Adrenal gland (tissue), 12 donors: ENCODE data around the gene CHMP1A. TPM values are rescaled to one million over a fixed set of nuclear protein-coding genes. Genes with fewer than 3 reads are reported as not detected.

Experiments used
- DNase-seq, 7 donors: peaks; one replicate each; pipeline ENCODE4 v3.0.0-alpha.2; 2019 to 2020
- H3K27ac ChIP-seq, 5 donors: fragments of 200-600 bp; sonication (generic) in 4 of 5; 1 replicate in 3 of 5; 2 replicates in 2 of 5; pipeline versions ENCODE4 v1.5.1 to v1.8.0; 2016 to 2020; ENCODE audit warnings: mild to moderate bottlenecking in 1 of 5
- H3K27me3 ChIP-seq: fragments of 200-600 bp; 2 replicates; pipeline ENCODE4 v1.8.0; 2021
- H3K36me3 ChIP-seq, 2 donors: fragments of 200-600 bp; replicated peaks in 1 of 2; 1 replicate in 1 of 2; 2 replicates in 1 of 2; pipeline versions ENCODE4 v1.5.1 to v1.8.0; 2018 to 2022
- H3K4me1 ChIP-seq, 2 donors: fragments of 200-600 bp; replicated peaks in 1 of 2; 1 replicate in 1 of 2; 2 replicates in 1 of 2; pipeline versions ENCODE4 v1.5.1 to v1.8.0; 2018 to 2021
- H3K4me3 ChIP-seq, 4 donors: fragments of 200-600 bp; sonication (generic) in 3 of 4; one replicate each; pipeline ENCODE4 v1.5.1; 2016 to 2018
- H3K9me3 ChIP-seq, 3 donors: fragments of 200-600 bp; sonication (generic) in 1 of 3; replicated peaks in 1 of 3; 1 replicate in 2 of 3; 2 replicates in 1 of 3; pipeline versions ENCODE4 v1.5.1 to v1.8.0; 2016 to 2021
- POLR2A ChIP-seq, 2 donors: fragments of 450-650 bp; IDR thresholded peaks; one replicate each; pipeline ENCODE4 v1.6.1; 2017; ENCODE audit warnings: antibody characterized with exemption in 2 of 2, mild to moderate bottlenecking in 2 of 2, moderate library complexity in 1 of 2
- WGBS, 4 donors: extraction: QIAGEN DNeasy Blood & Tissue Kit in 2 of 4; methylation state at CpG; one replicate each; pipeline versions ENCODE4 v1.1.5 to v1.1.7; 2013 to 2017; 5-methylcytosine and 5-hydroxymethylcytosine counted together
- intact Hi-C, 2 donors: fragments of 100-400 bp; cut with DNase I; formaldehyde crosslinking; loops; one replicate each; pipeline versions ENCODE4 v1.14.1 to v1.15.0; 2022 to 2023
- polyA plus RNA-seq, 3 donors: library from polyadenylated mRNA; stranded (reverse); fragments of 200-250 nt in 2 of 3; fragments of 350-450 nt in 1 of 3; fragmentation: Illumina TruSeq in 1 of 3; extraction: RNeasy Lipid Tissue Mini Kit (QIAGEN cat#74804) in 1 of 3; gene quantifications; one replicate each; pipeline ENCODE4 v1.2.3, GENCODE V29; 2013 to 2014
- total RNA-seq, 9 donors: library from RNA; depleted of rRNA in 4 of 9; stranded (reverse); fragments of >200 nt in 4 of 9; fragments of 120-200 nt in 1 of 9; fragmentation: NEBNext Ultra II Directional in 1 of 9; extraction: Animal tissue kit (Norgen Biotek cat#: 25700) in 1 of 9; gene quantifications; one replicate each; pipeline versions ENCODE4 v1.1.0 to v1.2.4, GENCODE V29; 2013 to 2023
- TF ChIP-seq, protein P1 (sequence below), 6 experiments: fragments of 450-650 bp in 4 of 6; fragments of 200-600 bp in 2 of 6; sonication (generic) in 1 of 6; IDR thresholded peaks; 1 replicate in 5 of 6; 2 replicates in 1 of 6; pipeline versions ENCODE4 v1.5.1 to v1.8.0; 2016 to 2021; ENCODE audit warnings: antibody characterized with exemption in 6 of 6, mild to moderate bottlenecking in 2 of 6, moderate library complexity in 1 of 6
- donor health status: healthy with polysubstance abuse.
- donor health status: Bipolar disorder and iron deficiency.
- donor health status: DM: yes; HTN: yes; CAD: no.
- donor health status: DM: no; HTN: no; CAD: no.
- donor health status: DM: no; HTN: no; CAD: no.
- donor health status: DM: yes; HTN: yes; CAD: no.

The CHMP1A gene
- total and polyA plus RNA-seq, 12 donors, result 32.5 to 100.0 (median 64.6) TPM

DNA sequence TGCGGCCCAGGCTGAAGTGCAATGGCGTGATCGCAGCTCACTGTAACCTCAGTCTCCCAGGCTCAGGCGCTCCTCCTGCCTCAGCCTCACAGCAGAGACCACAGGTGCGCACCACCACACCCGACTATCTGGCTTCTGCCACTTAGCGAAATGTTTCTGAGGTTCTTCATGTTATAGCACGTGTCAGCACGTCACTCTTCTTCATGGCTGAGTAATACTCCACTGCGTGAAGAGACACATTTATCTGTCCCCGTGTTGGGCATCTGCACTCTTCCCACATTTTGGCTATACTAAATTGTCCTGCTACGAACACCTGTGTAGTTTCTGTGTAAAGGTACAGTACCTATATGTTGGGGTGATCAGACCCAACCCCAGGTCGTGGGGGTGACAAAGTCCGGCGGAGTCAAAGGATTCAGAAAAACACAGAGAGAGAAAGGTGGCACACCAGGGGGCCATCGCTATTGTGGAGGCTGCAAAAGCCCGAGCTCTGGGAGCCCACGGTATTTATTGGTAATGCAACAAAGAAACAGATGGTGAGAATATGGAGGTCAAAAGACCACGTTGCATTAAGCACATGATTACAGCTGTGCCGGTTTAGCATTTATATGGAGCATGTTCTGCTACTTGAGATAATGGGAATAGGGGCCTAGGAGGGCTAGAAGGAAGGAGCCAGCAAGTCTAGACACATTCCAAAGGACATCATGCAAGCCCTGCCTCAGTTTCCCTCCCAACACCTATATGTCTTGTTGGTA lies 44.9 kb downstream of the CHMP1A start:
- Histone ChIP-seq H3K36me3 (no peaks in the 10 kb centered on the region), H3K27ac (no peak overlapping the region), H3K4me3 (no peak overlapping the region), H3K4me1 (no peaks in the 10 kb centered on the region), H3K9me3 (no peaks in the 10 kb centered on the region), H3K27me3 (peaks cover 5% of the 10 kb centered on the region)
- 80 to 82% (median 81%) methylated on average over 20 of the region's 20 CpGs for WGBS, 4 donors
- intact Hi-C loops, result no loop called here
- TF ChIP-seq, protein P1, sequence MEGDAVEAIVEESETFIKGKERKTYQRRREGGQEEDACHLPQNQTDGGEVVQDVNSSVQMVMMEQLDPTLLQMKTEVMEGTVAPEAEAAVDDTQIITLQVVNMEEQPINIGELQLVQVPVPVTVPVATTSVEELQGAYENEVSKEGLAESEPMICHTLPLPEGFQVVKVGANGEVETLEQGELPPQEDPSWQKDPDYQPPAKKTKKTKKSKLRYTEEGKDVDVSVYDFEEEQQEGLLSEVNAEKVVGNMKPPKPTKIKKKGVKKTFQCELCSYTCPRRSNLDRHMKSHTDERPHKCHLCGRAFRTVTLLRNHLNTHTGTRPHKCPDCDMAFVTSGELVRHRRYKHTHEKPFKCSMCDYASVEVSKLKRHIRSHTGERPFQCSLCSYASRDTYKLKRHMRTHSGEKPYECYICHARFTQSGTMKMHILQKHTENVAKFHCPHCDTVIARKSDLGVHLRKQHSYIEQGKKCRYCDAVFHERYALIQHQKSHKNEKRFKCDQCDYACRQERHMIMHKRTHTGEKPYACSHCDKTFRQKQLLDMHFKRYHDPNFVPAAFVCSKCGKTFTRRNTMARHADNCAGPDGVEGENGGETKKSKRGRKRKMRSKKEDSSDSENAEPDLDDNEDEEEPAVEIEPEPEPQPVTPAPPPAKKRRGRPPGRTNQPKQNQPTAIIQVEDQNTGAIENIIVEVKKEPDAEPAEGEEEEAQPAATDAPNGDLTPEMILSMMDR (IDR thresholded peaks at IDR 0.05), result no peak
- TF ChIP-seq POLR2A (IDR thresholded peaks at IDR 0.05), result no peak
- no peak for DNase-seq

DNA sequence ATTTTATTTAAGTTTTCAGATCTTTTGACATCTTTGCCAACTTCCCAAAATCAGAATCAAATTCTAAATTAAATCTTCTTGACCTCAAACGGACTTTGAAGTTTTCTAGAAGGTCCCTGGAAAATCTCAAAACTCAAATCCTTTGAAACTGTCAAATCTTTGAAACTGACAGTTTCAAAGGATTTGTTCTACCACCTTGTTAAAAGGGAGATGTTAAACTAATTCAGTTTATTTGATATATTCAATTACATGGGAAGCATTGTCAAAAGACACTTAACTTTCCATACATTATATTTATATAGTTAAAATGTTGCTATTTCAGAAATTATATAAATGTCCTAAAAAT lies 47.4 kb downstream of the CHMP1A start:
- DNase-seq, result no peak
- intact Hi-C loops, result no loop called here
- Histone ChIP-seq H3K27me3 (peaks cover 5% of the 10 kb centered on the region), H3K4me1 (no peaks in the 10 kb centered on the region), H3K4me3 (no peak overlapping the region), H3K9me3 (no peaks in the 10 kb centered on the region), H3K27ac (no peak overlapping the region), H3K36me3 (no peaks in the 10 kb centered on the region)
- no peak for TF ChIP-seq POLR2A (IDR thresholded peaks at IDR 0.05)
- TF ChIP-seq, protein P1 (IDR thresholded peaks at IDR 0.05), result no peak
- WGBS, 4 donors, result 44 to 66% (median 54%) methylated on average over 1 of the region's 1 CpG

DNA sequence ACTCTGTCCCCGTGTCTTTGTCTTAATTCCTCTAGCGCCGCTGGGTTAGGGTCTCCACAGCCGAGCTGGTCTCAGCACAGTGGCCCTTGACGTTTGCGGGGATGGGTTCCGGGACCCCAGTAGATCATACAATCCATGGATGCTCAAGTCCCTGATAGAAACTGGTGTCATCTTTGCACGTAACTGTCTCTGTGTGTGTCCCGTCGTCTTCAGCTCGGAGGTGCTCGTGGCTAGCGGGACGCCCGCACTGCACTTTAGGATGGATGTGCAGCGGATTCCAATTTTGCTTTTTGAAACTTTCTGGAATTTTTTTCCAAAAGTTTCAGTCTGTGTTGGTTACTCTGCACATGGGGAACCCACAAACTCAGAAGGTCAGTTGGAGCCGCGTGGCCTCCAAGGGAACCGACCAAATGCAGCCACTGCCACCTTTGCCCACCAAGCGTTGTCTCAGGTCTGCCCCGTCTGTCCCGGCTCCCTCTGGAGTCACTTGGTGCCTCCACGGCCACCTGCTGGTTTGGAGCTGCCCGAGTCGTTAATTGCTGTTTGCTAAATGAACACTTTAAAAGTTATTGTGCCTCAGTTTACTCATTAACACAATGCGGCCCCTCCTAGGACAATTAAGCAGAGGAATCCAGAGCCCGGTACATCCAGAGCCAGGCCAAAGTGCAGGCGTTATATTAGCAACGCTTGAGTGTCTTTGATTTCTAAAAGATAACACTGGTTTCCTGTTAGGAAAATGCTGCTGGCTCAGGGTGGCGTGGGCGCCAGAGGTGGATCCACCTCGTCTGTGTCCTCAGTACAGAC lies 49.4 kb downstream of the CHMP1A start:
- H3K27ac ChIP-seq, result no peak overlapping the region

DNA sequence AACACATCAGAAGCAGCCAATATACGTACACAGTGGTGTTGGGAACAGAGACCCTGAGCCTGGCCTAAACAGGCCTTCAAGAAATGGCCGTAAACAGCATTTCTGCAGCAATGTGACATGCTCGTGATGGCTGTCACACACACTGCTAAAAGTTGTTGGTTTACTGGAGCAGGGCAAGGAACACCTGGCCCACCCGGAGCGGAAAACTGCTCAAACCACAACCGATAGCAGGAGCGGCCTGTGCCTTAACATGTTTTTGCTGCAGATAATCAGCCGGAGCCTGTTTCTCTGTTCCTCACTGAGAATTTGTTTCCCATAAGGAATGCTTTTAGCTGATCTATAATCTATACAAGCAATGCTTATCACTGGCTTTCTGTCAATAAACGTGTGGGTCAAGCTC lies 50.1 kb downstream of the CHMP1A start:
- no peaks in the 10 kb centered on the region for H3K9me3 ChIP-seq
- no peak overlapping the region for H3K27ac ChIP-seq
- TF ChIP-seq, protein P1 (IDR thresholded peaks at IDR 0.05), result no peak
- TF ChIP-seq POLR2A (IDR thresholded peaks at IDR 0.05), result no peak
- no peaks in the 10 kb centered on the region for H3K4me1 ChIP-seq
- WGBS, 4 donors, result 86 to 91% (median 89%) methylated on average over 9 of the region's 9 CpGs
- no peak overlapping the region for H3K4me3 ChIP-seq
- H3K27me3 ChIP-seq, result peaks cover 5% of the 10 kb centered on the region
- H3K36me3 ChIP-seq, result no peaks in the 10 kb centered on the region
- intact Hi-C loops, result no loop called here
- no peak for DNase-seq

More for the DNA sequence above, 49.4 kb downstream of the CHMP1A start:
- no peak for DNase-seq
- Histone ChIP-seq H3K4me3 (no peak overlapping the region), H3K36me3 (no peaks in the 10 kb centered on the region), H3K9me3 (no peaks in the 10 kb centered on the region), H3K27me3 (peaks cover 5% of the 10 kb centered on the region), H3K4me1 (no peaks in the 10 kb centered on the region)
- WGBS, 4 donors, result 76 to 87% (median 83%) methylated on average over 30 to 32 of the region's 32 CpGs
- TF ChIP-seq, protein P1 (IDR thresholded peaks at IDR 0.05), result no peak
- TF ChIP-seq POLR2A (IDR thresholded peaks at IDR 0.05), result no peak
- intact Hi-C loops, result no loop called here
